WTC11 (cell line): Measurements from ENCODE around the gene ARSA.

Source experiments
- ATF2 ChIP-seq: sonication (generic); formaldehyde crosslinking; IDR thresholded peaks from 2 replicates; pipeline ENCODE4 v1.8.1; 2022; ENCODE audit warnings: low read depth, missing genetic modification reagents, borderline replicate concordance
- ATF3 ChIP-seq: sonication (generic); formaldehyde crosslinking; conservative IDR thresholded peaks from 2 replicates; pipeline ENCODE4 v1.8.1; 2022; ENCODE audit warnings: mild to moderate bottlenecking, missing genetic modification reagents
- CTCF ChIP-seq: fragments of 200-600 bp; IDR thresholded peaks from 2 replicates; pipeline ENCODE4 v1.8.0; 2022; ENCODE audit warnings: antibody characterized with exemption
- E2F1 ChIP-seq: sonication (generic); formaldehyde crosslinking; IDR thresholded peaks from 2 replicates; pipeline ENCODE4 v1.8.0; 2022; ENCODE audit warnings: mild to moderate bottlenecking, missing genetic modification reagents
- MAX ChIP-seq: sonication (generic); formaldehyde crosslinking; IDR thresholded peaks from 2 replicates; pipeline ENCODE4 v1.8.0; 2022; ENCODE audit warnings: mild to moderate bottlenecking, missing genetic modification reagents
- PREB ChIP-seq: sonication (generic); formaldehyde crosslinking; IDR thresholded peaks from 2 replicates; pipeline ENCODE4 v1.8.1; 2022; ENCODE audit warnings: mild to moderate bottlenecking, missing genetic modification reagents, moderate library complexity, borderline replicate concordance
- TCF7 ChIP-seq: sonication (generic); formaldehyde crosslinking; IDR thresholded peaks from 2 replicates; pipeline ENCODE4 v1.8.0; 2022; ENCODE audit warnings: mild to moderate bottlenecking, low read depth, missing genetic modification reagents, moderate library complexity

- TF ChIP-seq PREB (CRISPR knock-in tag) (no peak), CTCF (no peak), TCF7 (no peak), MAX (CRISPR knock-in tag) (no peak), ATF3 (CRISPR knock-in tag) (no peak), ATF2 (no peak), E2F1 (CRISPR knock-in tag) (no peak)
Observed at GRCh38 chr22:50609599-50609998, 18.4 kb downstream of the ARSA start.
